A673 (cell line): Measurements from ENCODE around the gene ANKS1B.

ENCODE experiments used
- EZH2 ChIP-seq: fragments of 200-600 bp; sonication (generic); IDR thresholded peaks from 2 replicates; pipeline ENCODE4 v1.6.1; 2017; ENCODE audit warnings: borderline replicate concordance, low read depth, mild to moderate bottlenecking, mixed read lengths, antibody characterized with exemption, low read length; ENCODE audit not compliant: poor library complexity, severe bottlenecking
- TF ChIP-seq, protein P1 (sequence below): fragments of 300-800, 200-600 bp; sonication (generic); conservative IDR thresholded peaks from 2 replicates; pipeline ENCODE4 v1.5.1; 2017; ENCODE audit warnings: low read depth, mild to moderate bottlenecking, antibody characterized with exemption, low read length, moderate library complexity, mixed read lengths

GRCh38 chr12:99822273-99822672, 162.5 kb downstream of the ANKS1B start:
- TF ChIP-seq EZH2, result no peak
- TF ChIP-seq, protein P1, sequence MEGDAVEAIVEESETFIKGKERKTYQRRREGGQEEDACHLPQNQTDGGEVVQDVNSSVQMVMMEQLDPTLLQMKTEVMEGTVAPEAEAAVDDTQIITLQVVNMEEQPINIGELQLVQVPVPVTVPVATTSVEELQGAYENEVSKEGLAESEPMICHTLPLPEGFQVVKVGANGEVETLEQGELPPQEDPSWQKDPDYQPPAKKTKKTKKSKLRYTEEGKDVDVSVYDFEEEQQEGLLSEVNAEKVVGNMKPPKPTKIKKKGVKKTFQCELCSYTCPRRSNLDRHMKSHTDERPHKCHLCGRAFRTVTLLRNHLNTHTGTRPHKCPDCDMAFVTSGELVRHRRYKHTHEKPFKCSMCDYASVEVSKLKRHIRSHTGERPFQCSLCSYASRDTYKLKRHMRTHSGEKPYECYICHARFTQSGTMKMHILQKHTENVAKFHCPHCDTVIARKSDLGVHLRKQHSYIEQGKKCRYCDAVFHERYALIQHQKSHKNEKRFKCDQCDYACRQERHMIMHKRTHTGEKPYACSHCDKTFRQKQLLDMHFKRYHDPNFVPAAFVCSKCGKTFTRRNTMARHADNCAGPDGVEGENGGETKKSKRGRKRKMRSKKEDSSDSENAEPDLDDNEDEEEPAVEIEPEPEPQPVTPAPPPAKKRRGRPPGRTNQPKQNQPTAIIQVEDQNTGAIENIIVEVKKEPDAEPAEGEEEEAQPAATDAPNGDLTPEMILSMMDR, result no peak
